SHP77 treated with DMSO at 0.1 percent for 48 hours (cell line): ENCODE results near the gene POU3F1.

Experiments
- DNase-seq: peaks from one replicate; lab custom pipeline; 2025; lab: John Stamatoyannopoulos, UW

The POU3F1 gene

GRCh38 chr1:38004284-38005108, 42.1 kb downstream of the POU3F1 start:
- no peak for DNase-seq

DNA sequence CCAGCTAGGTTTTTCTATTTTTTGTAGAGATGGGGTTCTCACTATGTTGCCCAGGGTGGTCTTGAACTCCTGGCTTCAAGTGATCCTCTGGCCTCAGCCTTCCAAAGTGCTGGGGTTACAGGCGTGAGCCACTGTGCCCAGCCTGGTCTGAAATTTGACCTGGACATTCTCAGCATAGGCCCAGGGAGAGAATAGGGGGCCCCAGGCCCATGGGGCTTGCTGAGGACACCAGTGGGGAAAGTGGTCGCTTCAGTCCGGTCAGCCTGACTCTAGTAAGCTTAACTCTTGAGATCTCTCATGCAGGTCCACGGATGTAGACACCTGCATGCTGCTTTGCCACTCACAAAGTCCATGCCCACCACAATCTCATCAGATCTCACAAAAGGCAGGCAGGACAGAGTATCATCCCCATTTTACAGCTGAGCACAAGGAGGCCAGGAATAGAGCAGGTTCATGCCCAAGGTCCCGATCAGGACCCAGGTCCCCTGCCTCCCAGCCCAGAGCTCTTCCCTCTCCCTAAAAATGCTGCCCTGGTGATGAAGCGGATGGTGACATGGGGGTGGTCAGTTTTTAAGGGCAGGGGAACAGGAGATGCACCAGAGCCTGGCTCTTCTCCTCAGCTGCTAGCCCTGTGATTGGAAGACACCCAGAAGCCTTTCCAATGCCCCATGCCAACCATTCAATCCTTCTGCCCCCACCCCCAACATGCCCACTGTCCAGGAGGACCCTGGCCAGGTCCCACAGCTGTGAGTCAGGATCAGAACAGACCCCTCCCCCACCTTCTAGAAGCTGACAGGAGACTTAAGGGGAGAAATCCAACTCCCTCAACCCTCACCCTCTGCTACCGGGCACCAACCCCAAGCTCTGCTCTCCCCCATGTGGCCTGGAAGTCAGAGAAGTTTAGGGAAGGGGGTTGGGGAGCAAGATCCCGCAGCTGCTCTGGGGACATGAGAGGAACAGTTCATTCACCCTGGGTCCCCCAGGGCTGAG, 43.0 kb downstream of the POU3F1 start:
- no peak for DNase-seq

DNA sequence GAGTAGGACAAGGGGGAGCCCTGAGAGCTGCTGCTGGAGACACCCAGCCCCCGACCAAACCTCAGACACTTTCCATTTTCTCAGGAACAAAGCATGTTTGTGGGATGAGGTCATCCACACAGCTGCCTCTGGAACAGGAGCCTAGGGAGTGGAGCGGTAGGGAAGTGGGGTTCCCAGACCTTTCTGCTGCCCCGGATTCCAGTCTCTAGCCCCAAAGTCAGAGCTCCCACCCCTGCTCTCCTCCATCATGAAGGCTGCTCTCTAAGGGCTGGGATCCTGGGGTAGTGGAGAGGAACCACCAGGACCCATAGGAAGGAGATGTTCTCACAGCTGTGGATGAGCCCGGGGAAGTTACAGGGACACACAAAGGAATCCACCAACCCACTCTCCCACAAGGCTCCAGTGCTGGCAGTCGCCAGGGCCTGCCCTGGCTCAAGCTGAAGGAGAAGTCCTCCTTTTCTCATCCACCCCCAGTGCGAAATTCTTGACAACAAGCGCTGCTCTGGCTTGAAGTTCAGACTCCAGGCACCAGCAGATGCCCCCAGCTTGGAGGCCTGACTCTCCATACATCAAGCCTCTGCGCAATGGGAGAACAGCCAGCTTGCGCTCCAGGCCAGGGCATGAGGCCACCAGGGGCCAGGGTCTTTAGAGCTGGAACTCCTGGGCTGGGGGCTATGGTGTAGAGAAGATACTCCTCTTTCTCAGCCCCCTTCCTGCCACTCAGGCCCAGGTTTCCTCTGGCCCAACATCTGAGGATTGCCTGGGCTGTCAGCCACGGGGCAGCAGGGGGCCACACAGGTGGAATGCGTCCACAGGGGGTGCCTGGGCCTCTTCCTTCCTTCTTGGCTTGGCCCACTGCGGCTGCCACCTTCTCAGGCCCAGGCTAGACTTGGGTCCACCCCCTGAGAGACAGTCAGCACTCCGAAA, 45.8 kb downstream of the POU3F1 start:
- DNase-seq: no peak

DNA sequence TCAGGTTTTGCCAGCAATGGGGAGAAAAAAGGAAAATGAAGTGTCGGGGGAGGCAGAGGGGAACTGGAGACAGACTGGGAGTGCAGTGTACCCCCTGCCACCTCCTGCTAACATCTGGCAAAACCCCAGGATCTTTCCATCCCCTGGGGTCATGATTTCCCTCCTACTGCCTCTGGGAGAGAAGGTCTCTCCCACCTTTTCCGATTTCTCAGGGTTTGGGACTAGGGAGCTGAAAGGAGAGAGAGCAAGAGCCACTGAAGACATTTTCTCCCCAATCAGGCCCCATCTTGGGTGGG, 46.4 kb downstream of the POU3F1 start:
- no peak for DNase-seq

- DNase-seq: no peak
Observed at GRCh38 chr1:37999430-38000232, 47.0 kb downstream of the POU3F1 start.

DNA sequence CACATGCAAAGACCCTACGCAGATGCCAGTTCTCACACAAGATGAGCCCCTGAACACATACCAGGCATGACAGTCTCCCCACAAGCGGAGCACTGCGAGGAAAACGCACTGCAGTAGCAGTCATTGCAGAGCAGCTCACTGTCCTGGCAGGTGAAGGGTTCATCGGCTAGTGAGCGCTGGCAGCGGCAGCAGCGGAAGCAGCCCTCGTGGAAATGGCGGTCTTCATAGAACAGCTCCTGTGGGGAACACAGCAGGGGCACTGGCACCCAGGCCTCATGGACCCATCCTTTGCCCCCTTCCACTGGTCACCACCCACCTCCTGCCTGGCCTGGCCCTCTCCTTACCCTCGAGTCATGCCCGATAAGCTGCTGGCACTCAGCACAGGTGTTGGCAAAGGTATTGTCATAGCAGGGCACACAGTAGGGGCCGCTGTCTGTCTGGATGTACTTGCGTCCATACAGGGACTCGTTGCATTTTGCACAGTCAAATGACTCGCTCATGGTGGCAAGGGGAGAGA, 47.6 kb downstream of the POU3F1 start:
- DNase-seq: no peak

DNA sequence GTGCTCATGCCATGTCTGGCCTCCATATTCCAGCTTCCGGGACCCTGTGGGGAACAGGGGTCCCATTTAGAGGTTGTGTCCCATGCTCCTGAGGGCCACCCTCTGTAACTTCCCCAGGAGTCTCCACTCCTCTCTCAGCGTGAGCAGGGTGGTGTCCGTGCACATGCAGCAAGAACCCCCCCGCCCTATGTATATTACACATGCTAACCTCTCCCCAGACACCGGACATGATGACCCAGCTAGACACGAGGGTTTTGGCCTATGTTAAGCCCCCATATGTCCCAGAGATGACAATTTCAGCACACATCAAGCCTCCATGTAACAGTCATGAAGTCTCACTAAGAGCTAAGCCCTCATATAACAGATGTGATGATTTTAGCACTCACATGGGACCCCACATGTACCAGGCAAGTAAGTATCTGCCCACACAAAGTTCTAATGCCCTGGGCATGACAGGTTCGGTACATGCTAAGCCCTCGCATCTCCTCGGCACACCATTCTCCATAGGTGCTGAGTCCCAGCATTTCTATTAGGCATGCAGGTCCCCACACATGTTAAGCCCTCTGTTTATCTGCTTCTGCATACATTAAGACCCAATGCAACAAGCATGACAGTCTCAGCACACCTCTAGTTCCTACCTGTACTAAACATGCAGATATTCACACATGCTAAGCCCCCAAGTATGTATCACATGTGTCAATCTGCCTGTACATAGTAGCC, 48.3 kb downstream of the POU3F1 start:
- no peak for DNase-seq

- DNase-seq: no peak
Observed at GRCh38 chr1:37997256-37998088, 49.1 kb downstream of the POU3F1 start.

DNA sequence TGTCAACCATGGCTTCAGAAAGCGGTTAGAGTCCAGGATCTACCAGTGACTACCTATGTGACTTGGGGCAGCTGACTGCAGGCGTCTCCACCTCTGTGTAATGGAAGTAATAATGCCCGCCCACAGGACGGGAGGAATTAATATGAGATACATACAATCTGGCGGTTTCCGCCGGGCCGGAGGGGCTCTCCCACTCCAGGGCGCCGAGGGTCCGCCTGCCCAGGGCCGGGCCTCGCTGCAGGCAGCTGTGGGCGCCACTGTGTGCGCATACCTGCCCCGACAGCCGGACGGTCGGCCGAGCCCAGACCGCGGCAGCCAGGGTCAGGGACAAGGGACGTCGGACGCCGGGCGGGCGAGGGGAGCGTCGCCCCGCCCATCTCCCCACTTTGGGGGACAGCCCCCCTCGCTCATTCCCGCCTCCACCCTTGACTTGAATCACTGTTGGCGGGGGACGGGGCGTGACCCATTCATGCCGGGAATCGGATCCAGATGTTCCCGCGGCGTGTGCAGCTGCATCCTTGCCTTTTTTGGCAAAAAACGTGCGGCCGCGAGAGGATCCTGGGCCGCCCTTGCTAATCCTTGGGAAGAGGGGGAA, 50.7 kb downstream of the POU3F1 start:
- no peak for DNase-seq

- no peak for DNase-seq
Observed at GRCh38 chr1:37994886-37995566, 51.6 kb downstream of the POU3F1 start.
